Measurements from ENCODE around the gene LIF.

Gene LIF

DNA sequence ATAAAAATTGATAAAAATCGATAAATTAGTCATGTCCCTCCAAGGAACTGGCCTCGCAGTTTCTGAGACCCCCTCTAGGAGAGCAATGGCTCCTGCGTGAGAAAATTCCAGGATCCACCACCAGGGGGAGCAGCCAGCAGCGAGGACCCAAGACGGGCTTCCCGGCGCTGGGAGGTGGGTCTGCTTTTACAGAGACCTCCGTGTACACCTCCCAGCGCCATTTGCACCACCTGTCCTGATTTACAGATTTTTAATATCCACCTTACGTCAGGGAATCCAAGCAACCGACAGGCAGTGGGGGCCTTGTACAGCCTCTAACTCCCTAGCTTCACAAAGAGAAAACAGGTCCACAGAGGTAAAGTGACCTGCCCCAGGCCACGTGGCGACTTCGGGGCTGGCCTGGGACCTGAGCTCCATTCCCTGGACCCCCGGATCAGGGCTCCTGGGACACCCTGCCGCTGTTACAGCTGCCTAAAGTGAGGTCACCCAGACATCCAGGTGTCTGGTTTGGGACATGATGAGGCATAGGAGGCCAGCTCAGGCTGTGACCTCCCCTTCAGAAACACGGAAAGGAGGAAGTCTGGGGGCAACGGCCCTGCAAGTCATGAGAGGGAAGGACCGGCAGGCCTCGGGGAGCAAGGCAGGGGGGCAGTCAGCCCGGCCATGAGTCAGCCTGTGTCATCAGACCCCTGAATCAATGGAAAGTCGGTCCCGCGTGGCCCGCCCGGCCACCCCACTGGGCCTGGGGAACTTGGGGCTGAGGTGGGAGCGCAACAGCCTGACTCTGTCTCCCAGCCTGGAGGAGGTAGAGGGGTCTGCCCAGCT lies 16.6 kb upstream of the LIF start:
- DNase-seq = no peak

GRCh38 chr22:30262112-30262511 lies 15.6 kb upstream of the LIF start:
- DNase-seq = no peak

- no peak for DNase-seq
Measured at GRCh38 chr22:30261134-30261533, 14.6 kb upstream of the LIF start.

- DNase-seq = no peak
Measured at GRCh38 chr22:30260682-30261081, 14.1 kb upstream of the LIF start.

- DNase-seq = no peak
Measured at GRCh38 chr22:30260276-30260675, 13.7 kb upstream of the LIF start.

DNA sequence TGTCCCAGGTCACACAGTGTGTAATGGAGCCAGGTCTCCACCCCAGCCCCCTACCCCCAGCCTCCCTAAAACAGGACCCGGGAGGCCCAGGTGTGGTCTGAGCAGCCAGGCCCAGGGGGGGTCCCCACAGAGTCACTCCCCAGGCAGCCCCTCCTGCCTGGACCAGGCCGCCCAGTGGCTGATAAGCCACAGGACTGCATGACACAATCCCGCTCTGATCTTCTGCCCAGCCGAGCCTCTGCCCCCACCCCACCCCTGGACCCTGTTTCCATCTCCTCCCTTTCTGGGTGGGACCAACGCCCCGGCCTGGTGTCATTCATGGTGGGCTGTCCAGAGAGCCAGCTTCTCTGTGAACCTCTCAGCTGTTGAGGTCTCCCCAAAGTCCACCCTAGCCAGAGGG lies 7.8 kb upstream of the LIF start:
- no peak for DNase-seq

GRCh38 chr22:30253205-30253852 lies 6.8 kb upstream of the LIF start:
- DNase-seq = peak; percentile 83

DNA sequence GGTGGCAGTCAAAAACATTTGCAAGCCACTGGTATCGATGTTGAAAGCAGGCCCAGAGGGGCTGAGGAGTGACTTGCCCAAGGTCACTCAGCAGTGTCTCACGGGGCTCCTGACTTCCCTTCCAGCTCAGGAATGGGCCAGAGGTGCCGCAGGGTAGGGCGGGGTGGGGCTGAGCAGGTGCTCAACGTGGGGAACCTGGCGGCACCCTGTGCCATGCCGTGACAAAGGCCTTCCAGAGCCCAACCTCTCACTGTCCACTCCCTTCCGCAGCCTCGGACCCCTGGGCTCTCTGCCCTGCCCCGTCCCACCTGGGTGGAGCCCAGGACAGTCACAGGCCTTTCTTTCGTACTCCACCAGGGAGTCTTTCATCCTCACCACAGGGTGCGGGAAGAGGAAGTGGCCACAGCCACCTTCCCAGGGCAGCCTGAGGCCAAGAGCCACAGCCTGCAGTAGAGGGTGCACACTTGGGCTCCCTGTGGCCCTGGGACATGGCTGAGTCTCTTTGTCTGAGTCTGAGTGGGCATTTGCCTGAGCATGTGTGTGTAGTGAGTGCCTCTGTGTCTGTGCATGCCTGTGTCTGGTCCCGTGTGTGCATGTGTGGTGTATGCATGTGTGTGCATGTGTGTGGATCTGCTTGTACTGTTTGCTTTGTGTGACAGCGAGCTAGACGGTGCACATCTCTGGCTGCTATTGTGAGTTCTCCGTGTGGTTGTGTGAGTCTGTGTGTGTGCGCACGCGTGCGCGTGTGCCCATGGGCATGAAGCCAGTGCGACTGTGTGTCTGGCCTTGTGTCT lies 6.0 kb upstream of the LIF start:
- DNase-seq = peak; percentile 63

DNA sequence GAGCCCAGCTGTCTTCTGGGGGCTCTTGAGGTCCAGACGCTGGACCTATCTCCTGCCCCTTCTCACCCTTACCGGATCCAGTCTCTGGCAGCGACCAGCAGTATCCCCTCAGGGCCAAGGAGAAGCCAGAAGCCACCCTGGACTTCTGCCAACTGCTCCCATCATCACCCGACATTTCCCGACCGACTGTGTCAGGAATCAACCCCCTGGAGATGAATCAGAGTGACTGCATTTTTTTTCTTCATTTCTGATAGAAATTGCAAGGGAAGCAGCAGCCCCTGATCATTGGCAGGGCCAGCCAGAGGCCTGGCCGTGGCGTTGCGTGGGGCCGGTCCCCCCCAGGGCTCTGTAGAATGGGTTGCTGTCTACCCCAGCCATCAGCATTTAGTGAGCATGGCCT lies 5.2 kb upstream of the LIF start:
- DNase-seq = no peak

- no peak for DNase-seq
Measured at GRCh38 chr22:30250661-30251267, 4.2 kb upstream of the LIF start.

DNA sequence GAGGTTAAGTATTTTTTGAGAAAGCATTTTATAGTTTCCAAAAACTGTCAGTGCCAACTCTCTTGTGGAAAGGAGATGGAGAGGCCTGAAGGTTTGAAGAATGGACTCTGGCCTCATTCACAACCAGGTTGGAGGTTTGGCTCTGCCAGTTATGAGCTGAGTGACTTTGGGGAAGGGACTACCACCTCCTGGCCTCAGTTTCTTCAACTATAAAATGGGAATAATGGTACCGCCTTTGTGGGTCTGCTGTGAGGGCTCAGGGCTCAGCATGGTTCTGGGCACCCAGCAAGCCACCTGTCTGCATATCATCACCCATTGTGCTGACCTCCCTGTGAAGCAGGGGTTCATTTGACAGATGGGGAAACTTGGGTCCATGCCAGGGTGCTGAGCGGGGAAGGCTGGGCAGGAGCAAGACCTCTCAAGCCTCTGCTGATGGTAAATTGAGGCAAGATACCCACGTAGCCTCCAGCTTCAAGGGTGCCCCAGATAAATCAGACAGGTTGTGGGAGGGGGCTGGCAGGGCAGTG lies 3.5 kb upstream of the LIF start:
- DNase-seq = no peak

DNA sequence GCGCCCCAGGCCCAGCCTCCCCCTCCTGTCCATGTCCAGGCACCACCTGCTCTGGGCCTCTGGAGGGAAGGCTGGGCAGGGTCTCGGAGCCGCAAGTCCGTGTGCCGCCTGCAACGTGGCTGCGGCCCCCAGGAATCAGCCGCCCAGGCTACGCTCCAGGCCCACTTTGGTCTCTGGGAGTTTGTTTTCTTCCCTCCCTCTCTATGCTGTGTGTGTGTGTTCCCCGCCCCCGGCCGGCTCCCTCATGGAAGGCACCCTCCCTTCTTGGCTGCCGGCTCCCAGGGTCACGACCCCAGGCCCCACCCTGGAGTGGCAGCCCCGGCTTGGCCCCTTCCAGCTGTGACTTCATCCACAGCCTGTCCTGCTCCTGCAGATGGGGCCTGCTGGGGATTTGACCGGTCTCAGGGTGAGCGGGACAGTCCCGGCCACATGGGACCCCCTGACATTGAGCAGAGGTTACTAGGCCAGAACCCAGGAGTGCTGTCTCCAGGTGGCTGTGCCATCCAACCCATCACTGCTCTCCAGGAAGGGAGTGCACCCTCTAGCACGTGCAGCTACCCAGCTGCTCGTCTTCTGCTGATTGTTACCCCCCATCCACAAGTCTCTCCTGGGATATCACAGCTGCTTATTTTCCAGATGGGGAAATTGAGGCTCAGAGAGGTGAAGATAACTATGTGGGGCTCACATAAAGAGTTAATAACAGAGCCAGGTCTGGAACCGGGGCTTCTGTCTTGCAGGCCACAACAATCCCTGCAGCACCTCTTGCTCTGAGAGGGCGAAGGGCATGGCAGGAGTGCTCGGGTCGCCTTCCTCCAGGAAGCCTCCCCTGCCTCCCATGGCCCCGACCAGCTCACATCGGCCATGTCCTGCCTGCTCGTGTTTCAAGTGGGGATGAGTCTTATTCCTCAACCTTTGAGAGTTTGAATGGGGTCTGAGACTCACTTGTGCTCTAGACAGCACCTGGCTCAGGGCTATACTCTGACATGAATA lies 2.8 kb upstream of the LIF start:
- DNase-seq = no peak

- no peak for DNase-seq
Measured at GRCh38 chr22:30248484-30248883, 1.9 kb upstream of the LIF start.

GRCh38 chr22:30247974-30248373 lies 1.4 kb upstream of the LIF start:
- no peak for DNase-seq

DNA sequence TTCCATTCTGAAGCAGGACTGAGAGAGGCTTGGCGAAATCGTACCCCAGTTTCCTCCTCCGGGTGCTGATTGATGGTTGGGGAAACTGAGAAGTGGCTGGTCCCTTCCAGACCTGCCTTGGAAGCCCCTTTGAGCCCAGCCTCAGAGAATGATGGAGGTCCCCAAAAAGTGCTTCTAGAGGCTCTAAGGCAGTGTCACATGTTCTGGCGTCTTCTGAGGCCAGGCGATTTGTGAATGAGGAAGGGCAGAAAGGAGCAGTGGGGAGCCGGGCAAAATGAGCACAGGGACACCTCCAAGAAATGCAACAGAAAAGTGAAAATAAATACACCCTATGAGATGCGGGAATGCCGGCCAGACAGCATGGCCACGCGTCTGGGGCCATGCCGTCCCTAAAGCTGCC lies 1.0 kb upstream of the LIF start:
- no peak for DNase-seq

DNA sequence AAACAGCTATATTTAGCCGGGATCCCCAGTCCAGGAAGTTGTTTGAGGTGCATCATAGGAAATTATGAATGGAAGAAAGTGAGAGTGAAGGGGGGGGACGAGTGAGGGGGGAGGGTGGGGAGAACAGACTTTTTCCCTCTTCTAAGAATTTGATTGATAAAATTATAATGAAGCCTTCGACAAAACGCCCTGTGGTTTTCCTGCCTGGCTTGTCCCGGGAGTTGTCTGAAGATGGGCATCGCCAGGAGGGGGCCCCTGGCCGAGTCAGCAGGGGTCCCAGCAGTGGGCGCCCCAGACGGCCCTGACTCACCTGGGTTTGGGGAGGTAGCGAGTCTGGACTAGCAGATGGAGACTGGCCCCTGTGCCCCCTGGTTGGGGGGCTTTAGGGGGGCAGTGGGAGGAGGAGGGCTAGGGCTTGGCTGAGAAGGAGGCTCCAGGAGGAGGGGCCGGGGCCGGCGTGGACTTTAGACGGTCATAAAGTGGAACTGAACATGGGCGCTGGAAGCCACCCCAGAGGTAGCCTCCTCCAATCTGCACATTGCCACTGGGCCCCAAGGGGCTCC lies 336 bp upstream of the LIF start:
- no peak for DNase-seq

GRCh38 chr22:30245181-30245984 lies 1.2 kb downstream of the LIF start:
- no peak for DNase-seq

DNA sequence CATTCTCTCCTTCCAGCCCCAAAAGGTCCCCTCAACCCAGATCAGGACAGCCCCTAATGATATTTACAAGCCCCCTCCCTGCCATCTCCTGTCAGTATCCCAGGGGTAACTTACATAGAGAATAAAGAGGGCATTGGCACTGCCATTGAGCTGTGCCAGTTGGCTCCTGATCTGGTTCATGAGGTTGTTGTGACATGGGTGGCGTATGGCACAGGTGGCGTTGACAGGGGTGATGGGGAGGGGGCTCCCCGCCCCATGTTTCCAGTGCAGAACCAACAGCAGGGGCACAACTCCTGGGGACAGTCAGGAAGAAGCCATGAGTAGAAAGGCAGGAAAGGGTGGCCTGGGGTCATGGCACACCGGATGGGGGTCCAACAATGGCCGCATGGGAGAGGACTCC lies 1.9 kb downstream of the LIF start:
- no peak for DNase-seq

- no peak for DNase-seq
Measured at GRCh38 chr22:30244066-30244465, 2.5 kb downstream of the LIF start.

GRCh38 chr22:30243661-30244060 lies 2.9 kb downstream of the LIF start:
- no peak for DNase-seq

Data from DMS153 (cell line).